Measurements from ENCODE around the gene OR6C65. TPM values are rescaled to one million over a fixed set of nuclear protein-coding genes. Genes with fewer than 3 reads are reported as not detected.

OR6C65 gene
- polyA plus RNA-seq, 3 donors, result not detected

GRCh38 chr12:55446326-55446725, 46.0 kb downstream of the OR6C65 start:
- peaks cover 15 to 16% of the 10 kb centered on the region in 2 donors for H3K4me1 ChIP-seq (ENCODE audit: control insufficient read depth in 1 of 2, insufficient read depth in 2 of 2, low read length in 2 of 2)
- no peak for DNase-seq
- no peak overlapping the region for H3K9ac ChIP-seq (ENCODE audit: insufficient read depth, low read length, poor library complexity, severe bottlenecking)
- no peak overlapping the region for H3K4me3 ChIP-seq (replicated peaks in 1 of 3; ENCODE audit: low read depth in 2 of 3, low read length in 3 of 3)
- H3K27ac ChIP-seq (ENCODE audit: low read depth in 1 of 2, low read length in 2 of 2), result no peak overlapping the region
- no peaks in the 10 kb centered on the region for H4K20me1 ChIP-seq (ENCODE audit: insufficient read depth, low read length)
- Mint-ChIP-seq H3K27ac (no peak overlapping the region), H3K9me3 (peaks cover 0 to 14% (median 4%) of the 10 kb centered on the region in 7 donors), H3K36me3 (no peaks in the 10 kb centered on the region), H3K27me3 (ENCODE audit: low read depth in 3 of 3) (peaks cover 0 to 2% (median 2%) of the 10 kb centered on the region in 3 donors), H3K4me3 (peak overlapping the region in 1 of 2 donors; percentile 1), H3K4me1 (peaks cover 25% of the 10 kb centered on the region)
- H3K36me3 ChIP-seq (replicated peaks in 1 of 2; ENCODE audit: control insufficient read depth in 1 of 2, insufficient read depth in 2 of 2, low read length in 2 of 2), result no peaks in the 10 kb centered on the region
- H2AFZ ChIP-seq (ENCODE audit: insufficient read depth, low read depth, low read length, poor library complexity, severe bottlenecking), result peak overlapping the region; percentile 38
- intact Hi-C loops (cut with micrococcal nuclease), result no loop called here
- H3K4me2 ChIP-seq (replicated peaks; ENCODE audit: extremely low read depth, low read length, poor library complexity, severe bottlenecking), result no peak overlapping the region
- TF ChIP-seq CTCF (IDR thresholded peaks at IDR 0.05), result no peak
- H3K79me2 ChIP-seq (ENCODE audit: insufficient read depth, low read length), result no peaks in the 10 kb centered on the region
- peaks cover 0 to 2% of the 10 kb centered on the region in 2 donors for H3K9me3 ChIP-seq (replicated peaks in 1 of 2; ENCODE audit: control insufficient read depth in 1 of 2, insufficient read depth in 1 of 2, low read length in 2 of 2)
- H3K27me3 ChIP-seq (ENCODE audit: control insufficient read depth in 2 of 2, insufficient read depth in 2 of 2, low read length in 2 of 2), result no peaks in the 10 kb centered on the region
- WGBS (ENCODE audit: insufficient coverage), result 80% methylated on average over 4 of the region's 5 CpGs

GRCh38 chr12:55448825-55449224, 48.5 kb downstream of the OR6C65 start:
- intact Hi-C loops (cut with micrococcal nuclease), result no loop called here
- Mint-ChIP-seq H3K27me3 (ENCODE audit: low read depth in 3 of 3) (peaks cover 0 to 2% (median 2%) of the 10 kb centered on the region in 3 donors), H3K36me3 (no peaks in the 10 kb centered on the region), H3K4me3 (no peak overlapping the region), H3K27ac (no peak overlapping the region), H3K4me1 (peaks cover 22% of the 10 kb centered on the region), H3K9me3 (peaks cover 0 to 3% (median 0%) of the 10 kb centered on the region in 7 donors)
- Histone ChIP-seq H3K79me2 (ENCODE audit: insufficient read depth, low read length) (no peaks in the 10 kb centered on the region), H3K4me2 (replicated peaks; ENCODE audit: extremely low read depth, low read length, poor library complexity, severe bottlenecking) (no peak overlapping the region), H3K27ac (ENCODE audit: low read depth in 1 of 2, low read length in 2 of 2) (no peak overlapping the region), H3K9ac (ENCODE audit: insufficient read depth, low read length, poor library complexity, severe bottlenecking) (no peak overlapping the region), H3K4me3 (replicated peaks in 1 of 3; ENCODE audit: low read depth in 2 of 3, low read length in 3 of 3) (no peak overlapping the region), H3K4me1 (ENCODE audit: control insufficient read depth in 1 of 2, insufficient read depth in 2 of 2, low read length in 2 of 2) (peaks cover 15 to 16% of the 10 kb centered on the region in 2 donors), H3K36me3 (replicated peaks in 1 of 2; ENCODE audit: control insufficient read depth in 1 of 2, insufficient read depth in 2 of 2, low read length in 2 of 2) (no peaks in the 10 kb centered on the region), H2AFZ (ENCODE audit: insufficient read depth, low read depth, low read length, poor library complexity, severe bottlenecking) (no peak overlapping the region), H3K9me3 (replicated peaks in 1 of 2; ENCODE audit: control insufficient read depth in 1 of 2, insufficient read depth in 1 of 2, low read length in 2 of 2) (no peaks in the 10 kb centered on the region), H4K20me1 (ENCODE audit: insufficient read depth, low read length) (no peaks in the 10 kb centered on the region), H3K27me3 (ENCODE audit: control insufficient read depth in 2 of 2, insufficient read depth in 2 of 2, low read length in 2 of 2) (peaks cover 4 to 6% of the 10 kb centered on the region in 2 donors)
- DNase-seq, result no peak
- no peak for TF ChIP-seq CTCF (IDR thresholded peaks at IDR 0.05)

Other genes with a start within 250 kb of the OR6C65 start
- not detected for gene OR10A7, start 179.5 kb upstream of the OR6C65 start, polyA plus RNA-seq
- gene OR6C74, start 155.9 kb upstream of the OR6C65 start, polyA plus RNA-seq, result not detected
- not detected for gene OR6C6, start 104.0 kb upstream of the OR6C65 start, polyA plus RNA-seq
- not detected for gene OR6C1, start 86.2 kb upstream of the OR6C65 start, polyA plus RNA-seq
- gene OR6C3, start 69.8 kb upstream of the OR6C65 start, polyA plus RNA-seq, result not detected
- not detected for gene OR6C75, start 37.6 kb upstream of the OR6C65 start, polyA plus RNA-seq
- not detected for gene OR6C76, start 25.7 kb downstream of the OR6C65 start, polyA plus RNA-seq
- under 1 TPM in 1 of 3 donors, not detected in 2; 0.18 TPM for gene OR6C2, start 43.5 kb downstream of the OR6C65 start, polyA plus RNA-seq
- not detected for gene OR6C70, start 69.6 kb downstream of the OR6C65 start, polyA plus RNA-seq
- gene OR6C68, start 91.8 kb downstream of the OR6C65 start, polyA plus RNA-seq, result not detected
- gene OR6C4, start 149.1 kb downstream of the OR6C65 start, polyA plus RNA-seq, result not detected
- not detected for gene OR2AP1, start 171.9 kb downstream of the OR6C65 start, polyA plus RNA-seq
- not detected for gene OR10P1, start 236.4 kb downstream of the OR6C65 start, polyA plus RNA-seq

Data from CD14-positive monocyte (primary cell).